ENCODE measurements around the gene PPP1R36.
"Not testable (repeated sequence)": the region's sequence is repeated elsewhere in the genome, so short reads cannot be mapped to it uniquely, and the experiment has no call there.

PPP1R36 gene

DNA sequence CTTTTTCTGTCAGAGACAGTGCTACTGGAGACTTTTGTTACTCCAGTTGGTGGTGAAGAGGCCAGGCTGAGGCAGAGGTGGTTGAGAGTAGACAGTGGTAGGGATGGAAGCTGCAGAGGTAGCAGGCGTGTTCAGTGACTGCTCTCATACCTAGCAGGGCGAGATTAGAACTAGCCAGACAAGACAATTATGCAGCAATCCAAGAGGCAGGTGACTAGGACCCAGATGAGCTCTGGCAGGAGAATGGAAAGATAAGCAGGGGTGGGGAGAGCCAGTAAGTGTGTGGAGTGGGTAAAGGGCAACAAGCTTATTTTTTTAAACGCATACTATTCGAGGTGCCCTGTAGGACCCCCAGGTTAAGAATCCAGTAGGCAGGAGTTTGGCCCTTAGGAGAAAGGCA lies 4.8 kb downstream of the PPP1R36 start:
- Histone ChIP-seq H3K4me3 (ENCODE audit: low read depth in 1 of 2, low read length in 1 of 2) (no peak overlapping the region), H3K27ac (no peak overlapping the region), H3K4me1 (ENCODE audit: control insufficient read depth in 1 of 2, insufficient read depth in 1 of 2, low read depth in 1 of 2, low read length in 1 of 2) (peaks cover 7 to 8% of the 10 kb centered on the region in 2 experiments), H3K27me3 (peaks cover 67% of the 10 kb centered on the region), H3K36me3 (no peaks in the 10 kb centered on the region), H3K9me3 (no peaks in the 10 kb centered on the region)
- TF ChIP-seq CTCF (IDR thresholded peaks at IDR 0.05) = no peak

GRCh38 chr14:64556526-64556925 lies 6.8 kb downstream of the PPP1R36 start:
- no peak for TF ChIP-seq CTCF (IDR thresholded peaks at IDR 0.05)
- Histone ChIP-seq H3K27ac (no peak overlapping the region), H3K4me1 (ENCODE audit: control insufficient read depth in 1 of 2, insufficient read depth in 1 of 2, low read depth in 1 of 2, low read length in 1 of 2) (no peaks in the 10 kb centered on the region), H3K4me3 (ENCODE audit: low read depth in 1 of 2, low read length in 1 of 2) (no peak overlapping the region), H3K9me3 (no peaks in the 10 kb centered on the region), H3K36me3 (no peaks in the 10 kb centered on the region), H3K27me3 (peaks cover 47% of the 10 kb centered on the region)

DNA sequence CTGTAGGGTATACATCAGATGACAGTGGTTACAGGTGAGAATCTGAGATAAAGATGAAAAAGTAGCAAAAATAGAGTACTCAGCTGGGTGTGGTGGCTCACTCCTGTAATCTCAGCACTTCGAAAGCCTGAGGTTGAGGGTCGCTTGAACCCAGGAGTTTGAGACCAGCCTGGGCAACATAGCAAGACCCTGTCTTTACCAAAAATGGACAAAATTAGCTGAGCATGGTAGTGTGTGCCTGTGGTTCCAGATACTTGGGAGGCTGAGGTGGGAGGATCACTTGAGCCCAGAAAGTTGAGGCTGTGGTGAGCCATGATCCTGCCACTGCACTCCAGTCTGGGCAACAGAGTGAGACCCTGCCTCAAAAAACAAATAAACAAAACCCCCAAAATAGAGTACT lies 8.5 kb downstream of the PPP1R36 start:
- not testable (repeated sequence) for H3K9me3 ChIP-seq; H3K4me1 ChIP-seq (ENCODE audit: control insufficient read depth in 1 of 2, insufficient read depth in 1 of 2, low read depth in 1 of 2, low read length in 1 of 2); H3K27ac ChIP-seq; H3K4me3 ChIP-seq (ENCODE audit: low read depth in 1 of 2, low read length in 1 of 2); H3K36me3 ChIP-seq
- H3K27me3 ChIP-seq = peaks cover 30% of the 10 kb centered on the region

GRCh38 chr14:64561631-64562030 lies 11.9 kb downstream of the PPP1R36 start:
- no peaks in the 10 kb centered on the region for H3K36me3 ChIP-seq
- H3K27me3 ChIP-seq = peaks cover 3% of the 10 kb centered on the region

GRCh38 chr14:64562436-64562835 lies 12.7 kb downstream of the PPP1R36 start:
- peaks cover 7% of the 10 kb centered on the region for H3K27me3 ChIP-seq
- H3K4me1 ChIP-seq (ENCODE audit: control insufficient read depth in 1 of 2, insufficient read depth in 1 of 2, low read depth in 1 of 2, low read length in 1 of 2) = no peaks in the 10 kb centered on the region
- no peak overlapping the region for H3K4me3 ChIP-seq (ENCODE audit: low read depth in 1 of 2, low read length in 1 of 2)
- TF ChIP-seq CTCF (IDR thresholded peaks at IDR 0.05) = no peak
- no peaks in the 10 kb centered on the region for H3K36me3 ChIP-seq
- no peak overlapping the region for H3K27ac ChIP-seq
- H3K9me3 ChIP-seq = no peaks in the 10 kb centered on the region

More at GRCh38 chr14:64561631-64562030, 11.9 kb downstream of the PPP1R36 start:
- Histone ChIP-seq H3K27ac (no peak overlapping the region), H3K9me3 (no peaks in the 10 kb centered on the region), H3K4me3 (ENCODE audit: low read depth in 1 of 2, low read length in 1 of 2) (no peak overlapping the region), H3K4me1 (ENCODE audit: control insufficient read depth in 1 of 2, insufficient read depth in 1 of 2, low read depth in 1 of 2, low read length in 1 of 2) (no peaks in the 10 kb centered on the region)
- TF ChIP-seq CTCF (IDR thresholded peaks at IDR 0.05) = no peak

GRCh38 chr14:64563696-64564095 lies 13.9 kb downstream of the PPP1R36 start:
- Histone ChIP-seq H3K27me3 (peaks cover 7% of the 10 kb centered on the region), H3K9me3 (no peaks in the 10 kb centered on the region), H3K27ac (no peak overlapping the region), H3K36me3 (no peaks in the 10 kb centered on the region), H3K4me3 (ENCODE audit: low read depth in 1 of 2, low read length in 1 of 2) (no peak overlapping the region), H3K4me1 (ENCODE audit: control insufficient read depth in 1 of 2, insufficient read depth in 1 of 2, low read depth in 1 of 2, low read length in 1 of 2) (no peaks in the 10 kb centered on the region)
- TF ChIP-seq CTCF (IDR thresholded peaks at IDR 0.05) = no peak
